ENCODE data around the gene GAST.
"Not testable (repeated sequence)": the region's sequence is repeated elsewhere in the genome, so short reads cannot be mapped to it uniquely, and the experiment has no call there.

GAST gene, protein sequence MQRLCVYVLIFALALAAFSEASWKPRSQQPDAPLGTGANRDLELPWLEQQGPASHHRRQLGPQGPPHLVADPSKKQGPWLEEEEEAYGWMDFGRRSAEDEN

DNA sequence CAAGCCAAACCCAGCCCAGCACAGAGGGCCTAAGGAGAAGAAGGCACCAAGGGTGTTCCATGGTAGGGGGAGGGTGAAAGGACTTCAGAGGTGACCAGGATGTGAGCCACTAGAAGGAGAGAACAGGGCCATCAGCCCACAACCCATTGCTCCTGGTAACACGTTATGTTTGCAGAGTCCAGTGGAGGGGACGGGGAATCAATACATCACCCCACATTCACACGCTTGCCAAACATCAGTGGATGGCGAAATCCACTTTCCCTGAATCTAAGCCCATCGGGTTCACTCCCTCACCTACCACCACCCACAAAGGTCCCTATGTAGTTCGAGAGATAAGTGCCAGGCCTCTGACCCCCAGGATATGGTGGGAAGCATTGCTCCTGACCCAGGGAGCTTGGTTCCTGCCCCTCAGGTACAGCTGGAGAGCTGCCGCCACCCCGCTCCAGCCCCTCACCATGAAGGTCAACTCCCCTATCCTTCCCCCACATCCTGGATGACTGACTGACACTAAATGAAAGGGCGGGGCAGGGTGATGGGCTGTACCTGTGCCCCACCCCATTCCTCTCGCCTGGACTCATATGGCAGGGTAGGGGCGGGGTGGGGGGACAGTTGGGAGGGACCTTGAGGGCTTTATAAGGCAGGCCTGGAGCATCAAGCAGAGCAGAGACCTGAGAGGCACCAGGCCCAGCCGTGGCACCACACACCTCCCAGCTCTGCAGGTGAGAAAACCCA lies at the start of gene GAST:
GAST (plus strand) TSS at position 663 of the 732 bp plus-strand sequence. CDS start 3,106 bp downstream, outside the sequence.
- no peak for DNase-seq
- intact Hi-C loops (cut with DNase I) = no loop called here

DNA sequence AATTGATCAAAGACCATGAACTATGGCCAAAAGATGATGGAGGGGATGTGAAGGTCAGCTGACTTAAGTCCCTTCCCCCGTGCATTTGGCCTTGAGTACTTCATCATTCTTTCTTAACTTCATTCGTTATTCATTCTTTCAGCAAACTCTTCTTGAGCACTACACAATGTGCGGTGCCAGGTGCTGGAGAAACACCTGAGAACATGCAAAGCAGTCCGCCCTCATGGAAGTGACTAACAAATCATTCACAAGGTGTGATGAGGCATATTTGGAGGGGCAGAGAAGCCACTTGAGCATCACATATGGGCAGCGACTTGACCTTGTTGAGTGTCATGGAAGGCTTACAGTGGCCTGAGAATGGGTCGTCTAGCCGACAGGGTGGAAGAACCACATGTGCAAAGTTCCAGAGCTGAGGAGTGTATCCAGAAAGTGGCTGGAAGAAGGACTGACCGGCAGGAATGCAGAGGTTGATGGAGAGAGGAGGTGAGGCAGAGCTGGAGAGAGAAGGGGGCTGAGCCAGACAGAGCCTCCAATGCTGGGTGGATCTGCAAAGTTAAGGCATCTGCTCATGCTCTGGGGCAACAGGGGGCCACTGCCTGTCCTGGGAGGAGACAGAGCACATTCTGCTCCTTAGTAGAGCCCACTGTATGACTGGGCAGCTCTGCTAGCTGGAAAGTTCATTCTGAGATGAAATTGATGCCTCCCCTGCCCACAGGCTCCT lies 48.5 kb upstream of the GAST start:
- intact Hi-C loops (cut with DNase I) = loop anchor here (10.0 kb wide), 1 partner anchor 749 kb away; no protein-coding TSS in a partner anchor
- no peak for DNase-seq

DNA sequence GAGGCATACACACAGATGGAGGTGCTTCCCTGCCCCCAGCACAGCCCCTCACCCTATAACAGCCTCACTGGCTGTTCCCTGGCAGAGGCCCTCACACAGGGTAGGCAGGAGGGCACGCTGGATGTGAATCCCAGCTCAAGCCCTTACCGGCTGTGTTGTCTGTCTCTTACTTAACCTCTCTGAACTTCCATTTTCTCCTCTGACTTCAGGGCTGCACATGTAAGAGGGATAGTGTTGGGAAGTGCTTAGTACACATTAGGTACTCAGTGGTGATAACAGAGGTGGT lies 48.0 kb upstream of the GAST start:
- intact Hi-C loops (cut with DNase I) = loop anchor here (10.0 kb wide), 1 partner anchor 749 kb away; no protein-coding TSS in a partner anchor
- no peak for DNase-seq

DNA sequence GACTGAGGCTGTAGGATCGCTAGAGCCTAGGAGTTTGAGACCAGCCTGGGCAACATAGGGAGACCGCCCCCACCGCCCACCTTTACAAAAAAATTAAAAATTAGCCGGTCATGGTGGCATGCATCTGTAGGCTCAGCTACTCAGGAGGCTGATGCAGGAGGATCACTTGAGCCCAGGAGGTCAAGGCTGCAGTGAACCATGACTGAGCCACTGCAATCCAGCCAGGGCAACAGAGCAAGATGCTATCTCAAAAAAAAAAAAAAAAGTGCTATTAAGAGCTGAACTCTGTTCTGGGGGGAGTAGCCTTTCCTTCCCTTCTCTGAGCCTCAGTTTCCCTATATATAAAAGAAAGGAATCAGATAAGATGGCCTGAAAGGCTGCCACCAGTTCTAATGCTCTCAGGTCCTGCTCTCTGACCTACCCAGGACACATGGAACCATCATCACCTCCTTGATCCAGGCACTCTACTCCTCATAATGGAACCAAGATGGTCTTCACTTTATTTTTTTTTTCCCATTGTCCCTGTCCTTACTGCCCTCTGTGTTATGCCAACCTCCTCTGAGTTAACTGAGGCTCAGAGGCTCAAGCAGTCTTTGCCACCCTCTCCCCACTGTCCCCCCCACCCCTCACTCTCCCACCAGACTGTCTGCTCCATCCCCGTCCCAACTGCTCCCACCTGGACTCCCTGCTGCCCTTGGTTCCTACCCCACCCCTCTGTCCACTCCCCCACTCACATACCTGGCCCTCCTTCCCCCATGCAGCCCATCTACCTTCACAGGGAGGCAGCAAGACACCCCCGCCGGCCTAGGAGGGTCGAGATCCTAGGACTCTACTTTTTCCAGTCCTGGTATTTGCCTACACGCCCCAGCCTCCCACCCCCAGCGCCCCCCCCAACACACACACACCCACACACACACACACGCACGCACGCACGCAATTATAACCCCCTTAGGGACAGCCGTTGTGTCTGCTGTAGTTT lies 47.3 kb upstream of the GAST start:
- no peak for DNase-seq
- intact Hi-C loops (cut with DNase I) = loop anchor here (10.0 kb wide), 1 partner anchor 750 kb away; no protein-coding TSS in a partner anchor

GRCh38 chr17:41665566-41666236 lies 46.4 kb upstream of the GAST start:
- DNase-seq = peak; percentile 71 to 96 (median 89)
- intact Hi-C loops (cut with DNase I) = loop anchor here (10.0 kb wide), 1 partner anchor 751 kb away; no protein-coding TSS in a partner anchor

DNA sequence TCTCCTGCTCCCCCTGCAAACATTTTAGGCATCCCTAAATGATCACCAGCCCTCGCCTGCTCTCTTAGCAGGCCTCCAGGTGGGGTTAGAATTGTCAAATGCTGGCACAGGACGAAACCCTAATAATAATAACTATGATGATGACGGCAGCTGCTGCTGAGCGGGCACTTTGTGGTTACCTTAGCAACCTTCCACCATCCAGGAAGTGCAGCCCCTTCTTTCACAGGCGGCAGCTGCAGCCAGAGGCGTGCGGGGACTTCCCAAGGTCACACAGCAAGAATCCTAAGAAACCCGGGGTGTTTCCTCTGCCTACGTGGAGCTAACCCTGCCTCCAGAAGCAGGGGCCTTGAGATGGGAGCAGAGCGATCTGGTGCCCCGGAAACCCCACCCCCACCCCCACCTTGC lies 45.9 kb upstream of the GAST start:
- intact Hi-C loops (cut with DNase I) = loop anchor here (10.0 kb wide), 1 partner anchor 751 kb away; no protein-coding TSS in a partner anchor
- DNase-seq = peak in 35 of 42 donors; percentile 14 to 68 (median 42)

- intact Hi-C loops (cut with DNase I) = loop anchor here (10.0 kb wide), 1 partner anchor 752 kb away; no protein-coding TSS in a partner anchor
Observed at GRCh38 chr17:41666708-41667279, 45.3 kb upstream of the GAST start.

GRCh38 chr17:41667280-41668041 lies 44.7 kb upstream of the GAST start:
- no peak for DNase-seq

More at GRCh38 chr17:41666708-41667279, 45.3 kb upstream of the GAST start:
- peak; percentile 72 to 94 (median 88) for DNase-seq

DNA sequence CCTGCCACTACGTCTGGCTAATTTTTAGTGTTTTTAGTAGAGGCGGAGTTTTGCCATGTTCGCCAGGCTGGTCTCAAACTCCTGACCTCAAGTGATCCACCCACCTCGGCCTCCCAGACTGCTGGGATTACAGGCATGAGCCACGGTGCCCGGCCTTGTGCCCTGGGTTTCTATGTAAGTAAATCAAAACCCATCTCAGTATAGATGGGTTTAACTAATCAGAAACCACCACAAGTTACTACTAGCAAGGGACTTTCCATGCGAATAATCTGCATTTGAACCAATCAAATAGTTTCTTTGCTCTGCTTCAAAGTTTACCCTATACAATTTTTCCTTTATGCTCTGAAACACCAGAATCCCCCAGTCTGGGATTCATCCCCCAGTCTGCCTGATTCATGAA lies 40.0 kb upstream of the GAST start:
- intact Hi-C loops (cut with DNase I) = no loop called here
- DNase-seq = no peak

More at GRCh38 chr17:41667280-41668041, 44.7 kb upstream of the GAST start:
- intact Hi-C loops (cut with DNase I) = loop anchor here (10.0 kb wide), 1 partner anchor 753 kb away; no protein-coding TSS in a partner anchor

DNA sequence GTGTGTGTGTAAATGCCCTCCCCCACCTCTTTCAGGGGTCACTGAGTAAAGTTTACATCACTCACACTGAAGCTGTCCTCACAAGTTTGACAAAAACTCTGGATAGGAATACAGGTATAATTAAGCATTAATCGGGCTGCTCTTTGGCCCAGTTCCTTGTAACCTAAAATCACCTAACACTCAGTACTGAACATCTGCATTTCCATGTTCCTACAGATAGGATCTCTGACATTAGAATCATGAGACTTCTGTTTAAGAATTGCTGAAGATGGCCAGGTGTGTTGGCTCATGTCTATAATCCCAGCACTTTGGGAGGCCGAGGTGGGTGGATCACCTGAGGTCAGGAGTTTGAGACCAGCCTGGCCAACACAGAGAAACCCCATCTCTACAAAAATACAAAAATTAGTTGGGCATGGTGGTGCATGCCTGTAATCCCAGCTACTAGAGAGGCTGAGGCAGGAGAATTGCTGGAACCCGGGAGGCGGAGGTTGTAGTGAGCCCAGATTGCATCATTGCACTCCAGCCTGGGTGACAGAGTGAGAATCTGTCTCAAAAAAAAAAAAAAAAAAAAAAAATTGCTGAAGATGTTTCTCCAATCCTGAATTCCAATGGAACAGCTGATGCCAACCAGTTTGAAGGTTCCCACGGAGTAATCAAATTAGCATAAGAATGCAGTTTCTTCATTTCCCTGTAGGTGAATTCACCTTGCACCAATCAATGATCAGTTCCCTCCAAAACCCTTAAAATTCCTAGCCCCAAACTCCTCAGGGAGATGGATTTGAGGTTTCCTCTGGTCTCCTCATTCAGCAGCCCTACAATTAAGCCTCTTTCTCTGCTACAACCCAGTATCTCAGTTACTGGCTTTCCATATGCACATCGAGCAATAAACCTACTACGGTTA lies 36.7 kb upstream of the GAST start:
- intact Hi-C loops (cut with DNase I); DNase-seq: not testable (repeated sequence)

DNA sequence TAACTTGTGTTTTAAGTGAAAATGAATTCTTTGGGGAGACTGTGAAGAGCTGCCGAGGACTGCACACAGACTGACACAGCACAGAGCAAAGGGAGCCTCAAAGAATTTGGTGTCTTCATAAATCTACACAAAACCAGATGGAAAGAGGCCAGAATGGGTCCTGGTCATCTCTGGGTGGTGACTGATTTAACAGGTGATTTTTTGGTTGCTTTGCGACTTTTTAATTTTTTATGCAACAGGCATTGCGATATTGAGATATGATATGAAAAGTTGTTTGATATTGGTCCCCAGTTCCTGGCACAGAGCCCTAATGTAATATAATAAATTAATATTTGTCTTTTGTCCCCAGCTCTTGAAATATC lies 36.1 kb upstream of the GAST start:
- intact Hi-C loops (cut with DNase I) = no loop called here
- DNase-seq = no peak

DNA sequence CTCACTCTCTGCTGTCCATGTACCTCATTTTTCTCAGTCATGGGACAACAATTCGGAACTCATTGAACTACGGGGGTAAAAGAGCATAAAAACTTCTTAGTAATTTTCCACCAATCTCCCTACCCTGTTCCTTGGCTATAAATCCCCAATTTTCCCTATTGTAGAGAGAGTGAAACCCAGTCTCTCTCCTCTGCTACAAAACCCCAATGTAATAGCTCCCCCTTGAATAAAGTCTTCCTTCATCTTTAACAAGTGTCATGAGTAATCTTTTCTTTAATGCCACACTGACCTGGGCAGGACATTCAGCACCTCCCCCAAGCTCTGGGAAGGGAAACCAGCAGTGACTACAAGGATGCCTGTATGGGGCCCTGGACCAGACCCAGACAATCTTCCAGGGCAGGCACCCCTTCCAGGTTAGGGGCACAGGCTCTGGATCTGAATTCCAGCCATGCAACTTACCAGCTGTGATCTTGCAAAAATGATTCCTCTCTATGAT lies 33.7 kb upstream of the GAST start:
- intact Hi-C loops (cut with DNase I) = no loop called here
- DNase-seq = no peak

- DNase-seq = peak in 3 of 42 donors; percentile 14 to 68 (median 42)
Observed at GRCh38 chr17:41678907-41679739, 33.0 kb upstream of the GAST start.

DNA sequence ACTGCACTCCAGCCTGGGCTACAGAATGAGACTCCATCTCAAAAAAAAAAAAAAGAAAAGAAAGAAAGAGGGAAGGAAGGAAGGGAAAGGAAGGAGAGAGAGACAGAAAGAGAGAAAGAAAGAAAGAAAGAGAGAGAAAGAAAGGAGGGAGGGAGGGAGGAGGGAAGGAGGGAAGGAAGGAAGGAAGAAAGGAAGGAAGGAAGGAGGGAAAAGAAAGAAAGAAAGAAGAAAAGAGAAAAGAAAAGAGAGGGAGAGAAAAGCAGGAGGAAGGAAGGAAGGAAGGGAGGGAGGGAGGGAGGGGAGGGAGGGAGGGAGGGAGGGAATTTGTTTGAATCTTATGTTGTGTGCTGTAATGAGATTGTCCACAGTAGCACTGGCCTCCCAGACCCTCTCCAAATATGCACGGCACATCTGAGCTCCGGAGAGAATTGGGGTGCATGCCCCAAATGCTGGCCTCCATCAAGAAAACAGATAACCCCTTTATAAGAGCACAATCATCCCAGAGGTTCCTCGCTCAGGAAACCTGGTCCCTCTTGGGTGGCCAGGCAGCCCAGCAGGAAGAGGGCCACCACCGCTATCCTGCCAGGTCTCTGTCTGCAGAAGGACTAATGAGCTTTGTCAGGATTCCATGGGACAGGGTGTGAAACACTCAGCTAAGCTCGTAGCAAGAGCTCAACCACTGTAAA lies 32.2 kb upstream of the GAST start:
- no peak for DNase-seq
- intact Hi-C loops (cut with DNase I) = no loop called here

More at GRCh38 chr17:41678907-41679739, 33.0 kb upstream of the GAST start:
- intact Hi-C loops (cut with DNase I) = no loop called here
